ENCODE measurements around the gene TWNK. TPM values are rescaled to one million over a fixed set of nuclear protein-coding genes. Genes with fewer than 3 reads are reported as not detected.

Gene TWNK
- 3.2 and 3.9 TPM in 2 replicates for total RNA-seq

DNA sequence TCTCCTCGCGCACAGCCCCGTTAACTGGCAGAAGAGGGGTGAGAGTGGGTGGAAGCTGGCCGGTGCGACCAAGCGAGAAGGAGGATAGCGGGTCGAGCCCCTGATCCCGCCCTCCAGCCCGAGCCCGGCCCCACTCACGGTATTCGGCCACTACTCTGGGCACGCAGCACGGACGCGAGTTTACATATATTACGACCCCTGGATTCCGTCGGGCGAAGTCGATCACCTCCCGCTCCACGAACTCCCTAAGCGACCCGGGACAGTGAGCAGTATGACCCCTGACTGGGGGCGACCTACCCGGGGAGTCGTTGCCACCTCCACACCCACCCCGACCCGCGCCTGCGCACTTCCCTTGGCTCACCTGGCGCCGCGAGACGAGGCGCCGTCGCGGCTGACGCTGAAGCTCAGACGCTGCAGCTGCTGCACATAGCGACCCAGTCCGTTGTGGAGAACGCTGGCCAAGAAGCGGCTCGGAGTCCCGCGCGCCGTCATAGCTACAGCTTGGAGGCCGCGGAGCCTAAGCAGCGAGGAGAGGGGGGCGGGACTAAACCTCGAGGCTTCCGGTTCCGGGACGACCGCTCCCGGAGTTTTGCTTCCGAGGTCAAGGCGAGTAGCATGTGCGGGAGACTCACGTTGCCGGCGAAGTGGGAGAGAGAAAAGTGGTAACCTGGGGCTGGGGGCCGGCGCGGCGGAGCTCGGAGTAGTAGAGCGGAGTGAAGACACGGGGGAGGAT is at the start of gene TWNK, which contains the start of gene MRPL43:
TSS of gene TWNK (plus strand) at position 592 of the 733 bp plus-strand sequence. CDS start 668 bp downstream, outside the sequence.
TSS of gene MRPL43 (minus strand) at position 546 of the 733 bp plus-strand sequence. CDS start at position 492, 54 bp downstream.
- TF ChIP-seq CTCF (IDR thresholded peaks at IDR 0.05; ENCODE audit: insufficient read depth, low read depth, low read length), result no peak
- H3K4me3 ChIP-seq (ENCODE audit: low read depth, low read length), result peak within 1 kb of the TSS; percentile 99
- peak; percentile 65 for DNase-seq (ENCODE audit: low read depth)

DNA sequence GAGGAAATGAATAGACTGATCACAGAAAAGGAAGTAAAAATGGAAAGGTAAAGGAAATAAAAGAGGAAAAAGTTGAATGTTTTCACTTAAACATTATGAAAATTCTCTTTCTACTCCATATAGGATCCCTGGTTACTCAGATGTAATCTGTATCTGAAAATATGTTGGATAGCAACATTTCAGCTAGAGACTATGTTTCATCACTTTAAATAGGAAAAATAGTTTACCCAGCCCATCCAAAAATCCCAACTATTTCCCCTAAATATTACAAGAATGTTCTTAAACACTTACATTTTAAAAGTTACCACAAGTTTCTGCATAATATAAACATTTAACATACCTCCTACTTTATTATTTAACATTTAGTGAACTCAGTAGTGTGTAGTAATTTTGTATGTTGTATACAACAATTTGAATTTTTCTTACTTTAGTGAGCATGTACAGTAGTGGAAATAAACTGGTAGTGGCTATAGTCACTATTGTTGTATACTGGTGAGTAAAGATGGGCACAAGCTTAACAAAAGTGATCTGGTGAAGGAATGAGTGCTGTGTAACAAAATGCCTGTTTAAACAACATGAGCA is 47.5 kb upstream of the TWNK start:
- no peak for TF ChIP-seq CTCF (IDR thresholded peaks at IDR 0.05; ENCODE audit: insufficient read depth, low read depth, low read length)
- DNase-seq (ENCODE audit: low read depth), result peak; percentile 51

GRCh38 chr10:100942229-100942628 is 45.1 kb upstream of the TWNK start:
- H3K4me3 ChIP-seq (ENCODE audit: low read depth, low read length), result no peak overlapping the region
- TF ChIP-seq CTCF (IDR thresholded peaks at IDR 0.05; ENCODE audit: insufficient read depth, low read depth, low read length), result no peak
- DNase-seq (ENCODE audit: low read depth), result no peak

More for the DNA sequence above, 47.5 kb upstream of the TWNK start:
- no peak overlapping the region for H3K4me3 ChIP-seq (ENCODE audit: low read depth, low read length)

GRCh38 chr10:100943508-100943907 is 43.8 kb upstream of the TWNK start:
- DNase-seq (ENCODE audit: low read depth), result no peak
- no peak overlapping the region for H3K4me3 ChIP-seq (ENCODE audit: low read depth, low read length)
- TF ChIP-seq CTCF (IDR thresholded peaks at IDR 0.05; ENCODE audit: insufficient read depth, low read depth, low read length), result no peak

GRCh38 chr10:100945754-100946153 is 41.6 kb upstream of the TWNK start:
- H3K4me3 ChIP-seq (ENCODE audit: low read depth, low read length), result no peak overlapping the region
- DNase-seq (ENCODE audit: low read depth), result no peak
- no peak for TF ChIP-seq CTCF (IDR thresholded peaks at IDR 0.05; ENCODE audit: insufficient read depth, low read depth, low read length)

- no peak for DNase-seq (ENCODE audit: low read depth)
- no peak overlapping the region for H3K4me3 ChIP-seq (ENCODE audit: low read depth, low read length)
- TF ChIP-seq CTCF (IDR thresholded peaks at IDR 0.05; ENCODE audit: insufficient read depth, low read depth, low read length), result no peak
Observed at GRCh38 chr10:100948916-100949315, 38.4 kb upstream of the TWNK start.
